Natural killer cell (primary cell): ENCODE data around the gene MAP3K14. TPM values are rescaled to one million over a fixed set of nuclear protein-coding genes. Genes with fewer than 3 reads are reported as not detected.

Source experiments
- ATAC-seq, 3 donors: fragments of 150-1000 bp in 2 of 3; fragments of 200-7000 bp in 1 of 3; cut with Tn5 transposase; 1 replicate in 1 of 3; 2 replicates in 2 of 3; pipeline ENCODE4 v1.10.0; 2021; ENCODE audit warnings: mild to moderate bottlenecking in 2 of 3, moderate library complexity in 2 of 3
- DNase-seq, 2 donors: peaks; one replicate each; pipeline versions ENCODE4 v3.0.0 to v3.0.0-alpha.2; 2013 to 2021; ENCODE audit warnings: mixed read lengths in 1 of 2
- H3K27ac ChIP-seq: one replicate; pipeline ENCODE4 v1.5.1; 2013; ENCODE audit warnings: mild to moderate bottlenecking, low read length
- H3K27me3 ChIP-seq: one replicate; pipeline ENCODE4 v1.6.1; 2013; ENCODE audit warnings: low read length; ENCODE audit not compliant: control insufficient read depth, insufficient read depth
- H3K36me3 ChIP-seq: one replicate; pipeline ENCODE4 v1.6.1; 2013; ENCODE audit warnings: low read length; ENCODE audit not compliant: control insufficient read depth, insufficient read depth
- H3K4me1 ChIP-seq: one replicate; pipeline ENCODE4 v1.6.1; 2013; ENCODE audit warnings: low read length; ENCODE audit not compliant: control insufficient read depth, insufficient read depth
- H3K4me3 ChIP-seq: one replicate; pipeline ENCODE4 v1.5.1; 2013; ENCODE audit warnings: low read length
- H3K9me3 ChIP-seq: one replicate; pipeline ENCODE4 v1.6.1; 2013; ENCODE audit warnings: low read length; ENCODE audit not compliant: control insufficient read depth, insufficient read depth
- H3K27ac Mint-ChIP-seq, 2 donors: one replicate each; pipeline ENCODE4 v1.8.0; 2022; ENCODE audit warnings: mild to moderate bottlenecking in 2 of 2, mixed read lengths in 2 of 2, moderate library complexity in 1 of 2
- H3K27me3 Mint-ChIP-seq, 2 donors: one replicate each; pipeline ENCODE4 v1.8.0; 2022; ENCODE audit warnings: low read depth in 2 of 2, mixed read lengths in 2 of 2
- H3K36me3 Mint-ChIP-seq: one replicate; pipeline ENCODE4 v1.8.0; 2022; ENCODE audit warnings: mixed read lengths
- H3K4me1 Mint-ChIP-seq, 2 donors: one replicate each; pipeline ENCODE4 v1.8.0; 2022; ENCODE audit warnings: mixed read lengths in 2 of 2
- H3K4me3 Mint-ChIP-seq: one replicate; pipeline ENCODE4 v1.8.0; 2022; ENCODE audit warnings: mild to moderate bottlenecking, moderate library complexity, mixed read lengths
- H3K9me3 Mint-ChIP-seq, 2 donors: one replicate each; pipeline ENCODE4 v1.8.0; 2022; ENCODE audit warnings: mixed read lengths in 2 of 2
- CTCF ChIP-seq: fragments of 200-600 bp; IDR thresholded peaks from one replicate; pipeline ENCODE4 v1.8.0; 2022; ENCODE audit warnings: antibody characterized with exemption
- WGBS: methylation state at CpG from one replicate; pipeline ENCODE4 v1.1.7; 2013; ENCODE audit warnings: missing lambda C conversion rate; ENCODE audit not compliant: insufficient coverage; 5-methylcytosine and 5-hydroxymethylcytosine counted together
- intact Hi-C: fragments of 100-400 bp; cut with micrococcal nuclease; formaldehyde crosslinking; loops from one replicate; pipeline ENCODE4 v1.14.2; 2022
- total RNA-seq, 4 donors: library from RNA; stranded (reverse); fragments of 120-200 nt in 1 of 4; gene quantifications; one replicate each; pipeline versions ENCODE4 v1.2.3 to v1.2.4, GENCODE V29; 2013 to 2022

The MAP3K14 gene
- total RNA-seq, 3 donors from 2014 or later (not counting 1 experiment from before 2014, with no cell fraction given): 28.0 to 31.9 (median 31.6) TPM

- peak in 1 of 2 donors; percentile 49 for DNase-seq
Measured at GRCh38 chr17:45315648-45316433, 979 bp downstream of the MAP3K14 start.

GRCh38 chr17:45314741-45315647, 1.8 kb downstream of the MAP3K14 start:
- H3K27ac Mint-ChIP-seq: peak overlapping the region; percentile 91 to 92
- peak in 1 of 2 donors; percentile 49 for DNase-seq
- Histone ChIP-seq H3K4me3 (peak overlapping the region; percentile 78), H3K9me3 (no peaks in the 10 kb centered on the region), H3K27ac (peak overlapping the region; percentile 86), H3K27me3 (no peaks in the 10 kb centered on the region), H3K4me1 (peaks cover 69% of the 10 kb centered on the region), H3K36me3 (peaks cover 3% of the 10 kb centered on the region)
- H3K4me1 Mint-ChIP-seq: peaks cover 82% of the 10 kb centered on the region in 2 donors
- no peak for ATAC-seq
- H3K36me3 Mint-ChIP-seq: no peaks in the 10 kb centered on the region
- H3K27me3 Mint-ChIP-seq: no peaks in the 10 kb centered on the region
- WGBS: 29% methylated on average over 11 of the region's 11 CpGs
- H3K4me3 Mint-ChIP-seq: peak overlapping the region; percentile 89
- H3K9me3 Mint-ChIP-seq: no peaks in the 10 kb centered on the region
- intact Hi-C loops: loop anchor here (5.0 kb wide), 1 partner anchor 168 kb away; the partner anchor contains the start of gene HEXIM1
- TF ChIP-seq CTCF: no peak

More at GRCh38 chr17:45315648-45316433, 979 bp downstream of the MAP3K14 start:
- H3K27ac ChIP-seq: peak overlapping the region; percentile 86
- H3K4me3 ChIP-seq: peak overlapping the region; percentile 78
- intact Hi-C loops: loop anchor here (2.0 to 5.0 kb wide), 3 partner anchors 13 to 169 kb away; partner anchors contain the start of gene HEXIM1
- H3K9me3 ChIP-seq: no peaks in the 10 kb centered on the region
- H3K27me3 ChIP-seq: no peaks in the 10 kb centered on the region
- H3K27ac Mint-ChIP-seq: peak overlapping the region; percentile 91 to 92
- peak overlapping the region; percentile 89 for H3K4me3 Mint-ChIP-seq
- WGBS: 9% methylated on average over 13 of the region's 13 CpGs
- H3K36me3 Mint-ChIP-seq: no peaks in the 10 kb centered on the region
- no peaks in the 10 kb centered on the region for H3K9me3 Mint-ChIP-seq
- H3K4me1 ChIP-seq: peaks cover 69% of the 10 kb centered on the region
- H3K36me3 ChIP-seq: peaks cover 3% of the 10 kb centered on the region
- ATAC-seq: no peak
- H3K4me1 Mint-ChIP-seq: peaks cover 81 to 82% of the 10 kb centered on the region in 2 donors
- no peak for TF ChIP-seq CTCF
- no peaks in the 10 kb centered on the region for H3K27me3 Mint-ChIP-seq

- Mint-ChIP-seq H3K36me3 (no peaks in the 10 kb centered on the region), H3K4me1 (peaks cover 74 to 80% of the 10 kb centered on the region in 2 donors), H3K9me3 (no peaks in the 10 kb centered on the region), H3K4me3 (peak overlapping the region; percentile 89), H3K27ac (peak overlapping the region; percentile 91 to 92), H3K27me3 (no peaks in the 10 kb centered on the region)
- peak overlapping the region; percentile 78 for H3K4me3 ChIP-seq
- no peaks in the 10 kb centered on the region for H3K27me3 ChIP-seq
- peak overlapping the region; percentile 86 for H3K27ac ChIP-seq
- DNase-seq (peak in 1 of 2 donors; percentile 38), ATAC-seq (no peak)
- TF ChIP-seq CTCF: no peak
- H3K4me1 ChIP-seq: peaks cover 76% of the 10 kb centered on the region
- H3K36me3 ChIP-seq: peaks cover 7% of the 10 kb centered on the region
- H3K9me3 ChIP-seq: no peaks in the 10 kb centered on the region
- WGBS: 25% methylated on average over 6 of the region's 7 CpGs
- intact Hi-C loops: loop anchor here (2.0 kb wide), 1 partner anchor 37 kb away; no protein-coding TSS in a partner anchor
Measured at GRCh38 chr17:45313996-45314740, 2.7 kb downstream of the MAP3K14 start.
